GM19351 (cell line): Measurements from ENCODE around the gene COX4I2.
"Not testable (repeated sequence)": the region's sequence is repeated elsewhere in the genome, so short reads cannot be mapped to it uniquely, and the experiment has no call there.

ENCODE experiments used
- ATAC-seq: cut with Tn5 transposase; IDR thresholded peaks from one replicate; pipeline ENCODE4 v1.9.1; 2021; ENCODE audit warnings: mild to moderate bottlenecking, moderate library complexity; ENCODE audit not compliant: unreplicated experiment

COX4I2 gene

GRCh38 chr20:31607640-31608250 lies 30.0 kb upstream of the COX4I2 start:
- no peak for ATAC-seq

GRCh38 chr20:31608251-31608945 lies 29.3 kb upstream of the COX4I2 start:
- no peak for ATAC-seq

- ATAC-seq = not testable (repeated sequence)
Measured at GRCh38 chr20:31612271-31612640, 25.5 kb upstream of the COX4I2 start.

- ATAC-seq = no peak
Measured at GRCh38 chr20:31615416-31615815, 22.3 kb upstream of the COX4I2 start.

- no peak for ATAC-seq
Measured at GRCh38 chr20:31617432-31618104, 20.1 kb upstream of the COX4I2 start.

GRCh38 chr20:31620246-31620645 lies 17.5 kb upstream of the COX4I2 start:
- no peak for ATAC-seq

- ATAC-seq = not testable (repeated sequence)
Measured at GRCh38 chr20:31623123-31623505, 14.6 kb upstream of the COX4I2 start.

GRCh38 chr20:31626534-31626933 lies 11.2 kb upstream of the COX4I2 start:
- ATAC-seq = not testable (repeated sequence)

- not testable (repeated sequence) for ATAC-seq
Measured at GRCh38 chr20:31628057-31628456, 9.7 kb upstream of the COX4I2 start.

- no peak for ATAC-seq
Measured at GRCh38 chr20:31630187-31630790, 7.4 kb upstream of the COX4I2 start.

- ATAC-seq = no peak
Measured at GRCh38 chr20:31632548-31633338, 5.0 kb upstream of the COX4I2 start.

GRCh38 chr20:31633339-31633914 lies 4.3 kb upstream of the COX4I2 start:
- ATAC-seq = no peak

- no peak for ATAC-seq
Measured at GRCh38 chr20:31638317-31638716, 605 bp downstream of the COX4I2 start.

- no peak for ATAC-seq
Measured at GRCh38 chr20:31638816-31639215, 1.1 kb downstream of the COX4I2 start.

GRCh38 chr20:31640259-31640658 lies 2.5 kb downstream of the COX4I2 start:
- ATAC-seq = no peak

GRCh38 chr20:31641391-31641790 lies 3.7 kb downstream of the COX4I2 start:
- ATAC-seq = no peak

GRCh38 chr20:31642837-31643236 lies 5.1 kb downstream of the COX4I2 start:
- no peak for ATAC-seq

- ATAC-seq = no peak
Measured at GRCh38 chr20:31643522-31643921, 5.8 kb downstream of the COX4I2 start.

GRCh38 chr20:31644701-31645100 lies 7.0 kb downstream of the COX4I2 start:
- ATAC-seq = no peak

GRCh38 chr20:31648104-31648503 lies 10.4 kb downstream of the COX4I2 start:
- ATAC-seq = not testable (repeated sequence)
